ENCODE measurements around the gene ROR2. TPM values are rescaled to one million over a fixed set of nuclear protein-coding genes. Genes with fewer than 3 reads are reported as not detected.

Gene ROR2
- total and polyA plus RNA-seq, 2 donors: 28.2 to 33.7 TPM

- Histone ChIP-seq H3K27ac (ENCODE audit: low read depth) (no peak overlapping the region), H3K4me3 (ENCODE audit: low read depth, low read length) (no peak overlapping the region), H3K36me3 (ENCODE audit: insufficient read depth) (no peaks in the 10 kb centered on the region), H3K4me1 (ENCODE audit: insufficient read depth) (peaks cover 2% of the 10 kb centered on the region)
- no peak for DNase-seq (ENCODE audit: extremely low spot score)
- 77% methylated on average over 3 of the region's 3 CpGs for WGBS
Measured at GRCh38 chr9:91781906-91782305, 168.1 kb downstream of the ROR2 start.

- Histone ChIP-seq H3K4me1 (ENCODE audit: insufficient read depth) (peaks cover 2% of the 10 kb centered on the region), H3K4me3 (ENCODE audit: low read depth, low read length) (no peak overlapping the region), H3K27ac (ENCODE audit: low read depth) (no peak overlapping the region), H3K36me3 (ENCODE audit: insufficient read depth) (no peaks in the 10 kb centered on the region)
- whole genome bisulfite sequencing: 92% methylated on average over 10 of the region's 10 CpGs
- DNase-seq (ENCODE audit: extremely low spot score): no peak
Measured at GRCh38 chr9:91781116-91781515, 168.9 kb downstream of the ROR2 start.

GRCh38 chr9:91778031-91778430 lies 172.0 kb downstream of the ROR2 start:
- Histone ChIP-seq H3K4me3 (ENCODE audit: low read depth, low read length) (no peak overlapping the region), H3K27ac (ENCODE audit: low read depth) (no peak overlapping the region), H3K36me3 (ENCODE audit: insufficient read depth) (no peaks in the 10 kb centered on the region), H3K4me1 (ENCODE audit: insufficient read depth) (no peaks in the 10 kb centered on the region)
- WGBS: 97% methylated on average over 10 of the region's 10 CpGs
- DNase-seq (ENCODE audit: extremely low spot score): no peak

- no peak for DNase-seq (ENCODE audit: extremely low spot score)
- no peak overlapping the region for H3K4me3 ChIP-seq (ENCODE audit: low read depth, low read length)
- H3K36me3 ChIP-seq (ENCODE audit: insufficient read depth): no peaks in the 10 kb centered on the region
- 83% methylated on average over 4 of the region's 4 CpGs for WGBS
- no peaks in the 10 kb centered on the region for H3K4me1 ChIP-seq (ENCODE audit: insufficient read depth)
- no peak overlapping the region for H3K27ac ChIP-seq (ENCODE audit: low read depth)
Measured at GRCh38 chr9:91777292-91777830, 172.7 kb downstream of the ROR2 start.

- Histone ChIP-seq H3K36me3 (ENCODE audit: insufficient read depth) (no peaks in the 10 kb centered on the region), H3K27ac (ENCODE audit: low read depth) (no peak overlapping the region), H3K4me3 (ENCODE audit: low read depth, low read length) (no peak overlapping the region), H3K4me1 (ENCODE audit: insufficient read depth) (no peaks in the 10 kb centered on the region)
- DNase-seq (ENCODE audit: extremely low spot score): no peak
- WGBS: 71% methylated on average over 6 of the region's 6 CpGs
Measured at GRCh38 chr9:91776409-91777291, 173.4 kb downstream of the ROR2 start.

GRCh38 chr9:91775708-91776028 lies 174.4 kb downstream of the ROR2 start:
- no peaks in the 10 kb centered on the region for H3K4me1 ChIP-seq (ENCODE audit: insufficient read depth)
- WGBS: 32% methylated on average over 4 of the region's 4 CpGs
- H3K36me3 ChIP-seq (ENCODE audit: insufficient read depth): no peaks in the 10 kb centered on the region
- no peak overlapping the region for H3K4me3 ChIP-seq (ENCODE audit: low read depth, low read length)
- no peak overlapping the region for H3K27ac ChIP-seq (ENCODE audit: low read depth)
- DNase-seq (ENCODE audit: extremely low spot score): no peak

- H3K36me3 ChIP-seq (ENCODE audit: insufficient read depth): no peaks in the 10 kb centered on the region
- H3K4me1 ChIP-seq (ENCODE audit: insufficient read depth): no peaks in the 10 kb centered on the region
- 75% methylated on average over 9 of the region's 9 CpGs for WGBS
- H3K27ac ChIP-seq (ENCODE audit: low read depth): no peak overlapping the region
- no peak for DNase-seq (ENCODE audit: extremely low spot score)
- H3K4me3 ChIP-seq (ENCODE audit: low read depth, low read length): no peak overlapping the region
Measured at GRCh38 chr9:91775011-91775707, 174.9 kb downstream of the ROR2 start.

GRCh38 chr9:91773156-91773555 lies 176.9 kb downstream of the ROR2 start:
- Histone ChIP-seq H3K4me3 (ENCODE audit: low read depth, low read length) (no peak overlapping the region), H3K27ac (ENCODE audit: low read depth) (no peak overlapping the region), H3K36me3 (ENCODE audit: insufficient read depth) (no peaks in the 10 kb centered on the region), H3K4me1 (ENCODE audit: insufficient read depth) (no peaks in the 10 kb centered on the region)
- no peak for DNase-seq (ENCODE audit: extremely low spot score)
- WGBS: 51% methylated on average over 14 of the region's 14 CpGs

GRCh38 chr9:91771864-91772263 lies 178.2 kb downstream of the ROR2 start:
- Histone ChIP-seq H3K4me3 (ENCODE audit: low read depth, low read length) (no peak overlapping the region), H3K4me1 (ENCODE audit: insufficient read depth) (no peaks in the 10 kb centered on the region), H3K27ac (ENCODE audit: low read depth) (no peak overlapping the region), H3K36me3 (ENCODE audit: insufficient read depth) (no peaks in the 10 kb centered on the region)
- WGBS: 61% methylated on average over 4 of the region's 4 CpGs
- DNase-seq (ENCODE audit: extremely low spot score): no peak

- Histone ChIP-seq H3K4me1 (ENCODE audit: insufficient read depth) (no peaks in the 10 kb centered on the region), H3K27ac (ENCODE audit: low read depth) (no peak overlapping the region), H3K36me3 (ENCODE audit: insufficient read depth) (no peaks in the 10 kb centered on the region), H3K4me3 (ENCODE audit: low read depth, low read length) (no peak overlapping the region)
- no peak for DNase-seq (ENCODE audit: extremely low spot score)
- 13% methylated on average over 8 of the region's 8 CpGs for WGBS
Measured at GRCh38 chr9:91771027-91771426, 179.0 kb downstream of the ROR2 start.

GRCh38 chr9:91770229-91770628 lies 179.8 kb downstream of the ROR2 start:
- H3K4me3 ChIP-seq (ENCODE audit: low read depth, low read length): no peak overlapping the region
- DNase-seq (ENCODE audit: extremely low spot score): no peak
- 82% methylated on average over 10 of the region's 10 CpGs for WGBS
- no peaks in the 10 kb centered on the region for H3K4me1 ChIP-seq (ENCODE audit: insufficient read depth)
- no peaks in the 10 kb centered on the region for H3K36me3 ChIP-seq (ENCODE audit: insufficient read depth)
- no peak overlapping the region for H3K27ac ChIP-seq (ENCODE audit: low read depth)

GRCh38 chr9:91768977-91769916 lies 180.8 kb downstream of the ROR2 start:
- H3K27ac ChIP-seq (ENCODE audit: low read depth): no peak overlapping the region

GRCh38 chr9:91768507-91768906 lies 181.5 kb downstream of the ROR2 start:
- Histone ChIP-seq H3K4me3 (ENCODE audit: low read depth, low read length) (no peak overlapping the region), H3K36me3 (ENCODE audit: insufficient read depth) (no peaks in the 10 kb centered on the region), H3K27ac (ENCODE audit: low read depth) (no peak overlapping the region), H3K4me1 (ENCODE audit: insufficient read depth) (no peaks in the 10 kb centered on the region)
- DNase-seq (ENCODE audit: extremely low spot score): no peak
- 97% methylated on average over 15 of the region's 15 CpGs for WGBS

More at GRCh38 chr9:91768977-91769916, 180.8 kb downstream of the ROR2 start:
- H3K4me1 ChIP-seq (ENCODE audit: insufficient read depth): no peaks in the 10 kb centered on the region
- H3K4me3 ChIP-seq (ENCODE audit: low read depth, low read length): no peak overlapping the region
- WGBS: 95% methylated on average over 29 of the region's 29 CpGs
- H3K36me3 ChIP-seq (ENCODE audit: insufficient read depth): no peaks in the 10 kb centered on the region
- no peak for DNase-seq (ENCODE audit: extremely low spot score)

Data from urinary bladder (tissue), 4 donors.